Measurements from ENCODE around the gene LAMTOR1.

DNA sequence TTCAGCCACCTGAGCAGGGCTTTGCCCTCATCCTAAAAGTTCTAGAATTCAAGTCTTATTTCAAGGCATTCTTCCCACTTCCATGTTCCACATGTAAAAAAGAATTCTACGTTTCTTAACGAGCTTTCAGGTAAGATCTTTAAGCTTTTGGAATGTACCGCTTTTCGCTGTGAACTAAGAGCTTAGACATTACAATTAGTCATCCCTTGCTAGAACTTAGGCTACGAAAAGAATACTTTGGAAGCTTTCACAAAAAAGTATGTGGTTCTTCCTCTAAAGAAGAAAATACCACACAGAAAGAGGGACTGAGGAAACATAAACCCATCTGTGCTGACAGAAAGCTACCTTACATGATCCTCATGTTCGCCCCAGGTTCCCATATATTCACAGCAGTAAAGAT is 24.6 kb downstream of the LAMTOR1 start:
- TF ChIP-seq, protein P1, sequence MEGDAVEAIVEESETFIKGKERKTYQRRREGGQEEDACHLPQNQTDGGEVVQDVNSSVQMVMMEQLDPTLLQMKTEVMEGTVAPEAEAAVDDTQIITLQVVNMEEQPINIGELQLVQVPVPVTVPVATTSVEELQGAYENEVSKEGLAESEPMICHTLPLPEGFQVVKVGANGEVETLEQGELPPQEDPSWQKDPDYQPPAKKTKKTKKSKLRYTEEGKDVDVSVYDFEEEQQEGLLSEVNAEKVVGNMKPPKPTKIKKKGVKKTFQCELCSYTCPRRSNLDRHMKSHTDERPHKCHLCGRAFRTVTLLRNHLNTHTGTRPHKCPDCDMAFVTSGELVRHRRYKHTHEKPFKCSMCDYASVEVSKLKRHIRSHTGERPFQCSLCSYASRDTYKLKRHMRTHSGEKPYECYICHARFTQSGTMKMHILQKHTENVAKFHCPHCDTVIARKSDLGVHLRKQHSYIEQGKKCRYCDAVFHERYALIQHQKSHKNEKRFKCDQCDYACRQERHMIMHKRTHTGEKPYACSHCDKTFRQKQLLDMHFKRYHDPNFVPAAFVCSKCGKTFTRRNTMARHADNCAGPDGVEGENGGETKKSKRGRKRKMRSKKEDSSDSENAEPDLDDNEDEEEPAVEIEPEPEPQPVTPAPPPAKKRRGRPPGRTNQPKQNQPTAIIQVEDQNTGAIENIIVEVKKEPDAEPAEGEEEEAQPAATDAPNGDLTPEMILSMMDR (IDR thresholded peaks at IDR 0.05), result no peak
- no peak for TF ChIP-seq POLR2A (IDR thresholded peaks at IDR 0.05)

All from prostate gland (tissue), 2 donors.